Neutrophil (primary cell): Measurements from ENCODE around the gene UBASH3A.

Experiments used
- H3K27ac ChIP-seq: fragments of 200-600 bp; sonication (generic); 2 replicates; pipeline ENCODE4 v1.5.1; 2016; ENCODE audit warnings: mild to moderate bottlenecking, moderate library complexity
- H3K27me3 ChIP-seq: fragments of 200-600 bp; sonication (generic); 2 replicates; pipeline ENCODE4 v1.6.0; 2016; ENCODE audit warnings: mild to moderate bottlenecking
- H3K36me3 ChIP-seq: fragments of 200-600 bp; sonication (generic); 2 replicates; pipeline ENCODE4 v1.5.1; 2017
- H3K4me1 ChIP-seq, 2 experiments: fragments of 200-600 bp in 1 of 2; sonication (generic) in 1 of 2; 1 replicate in 1 of 2; 2 replicates in 1 of 2; pipeline versions ENCODE4 v1.5.1 to v1.6.1; 2013 to 2016; ENCODE audit warnings: low read depth in 1 of 2, low read length in 1 of 2, mild to moderate bottlenecking in 1 of 2, moderate library complexity in 1 of 2; ENCODE audit not compliant: control insufficient read depth in 1 of 2, insufficient read depth in 1 of 2
- H3K4me3 ChIP-seq, 2 experiments: fragments of 200-600 bp in 1 of 2; sonication (generic) in 1 of 2; 1 replicate in 1 of 2; 2 replicates in 1 of 2; pipeline ENCODE4 v1.5.1; 2013 to 2016; ENCODE audit warnings: low read depth in 1 of 2, low read length in 1 of 2, mild to moderate bottlenecking in 1 of 2, moderate library complexity in 1 of 2
- H3K9me3 ChIP-seq: fragments of 200-600 bp; sonication (generic); 2 replicates; pipeline ENCODE4 v1.5.1; 2016
- TF ChIP-seq, protein P1 (sequence below): fragments of 200-600 bp; sonication (generic); IDR thresholded peaks from 2 replicates; pipeline ENCODE4 v1.5.1; 2016; ENCODE audit warnings: antibody characterized with exemption

UBASH3A gene

DNA sequence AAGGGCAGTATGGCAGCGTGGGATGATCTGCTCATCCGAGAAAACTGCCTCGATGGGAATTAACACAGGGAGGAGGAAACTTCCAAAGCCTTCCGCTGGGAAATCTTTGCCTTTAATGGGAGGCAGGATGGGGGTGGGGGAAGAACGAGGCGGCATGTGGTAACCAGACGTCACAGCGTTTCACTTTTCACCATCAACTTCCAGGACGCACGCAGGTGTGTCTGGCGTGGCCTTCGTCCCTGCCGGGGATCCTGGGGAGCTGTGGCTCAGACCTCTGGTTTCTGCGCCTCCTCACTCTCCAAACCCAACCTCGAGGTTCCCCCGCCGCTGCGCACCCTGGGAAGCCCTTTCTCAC is 92.0 kb downstream of the UBASH3A start:
- TF ChIP-seq, protein P1, sequence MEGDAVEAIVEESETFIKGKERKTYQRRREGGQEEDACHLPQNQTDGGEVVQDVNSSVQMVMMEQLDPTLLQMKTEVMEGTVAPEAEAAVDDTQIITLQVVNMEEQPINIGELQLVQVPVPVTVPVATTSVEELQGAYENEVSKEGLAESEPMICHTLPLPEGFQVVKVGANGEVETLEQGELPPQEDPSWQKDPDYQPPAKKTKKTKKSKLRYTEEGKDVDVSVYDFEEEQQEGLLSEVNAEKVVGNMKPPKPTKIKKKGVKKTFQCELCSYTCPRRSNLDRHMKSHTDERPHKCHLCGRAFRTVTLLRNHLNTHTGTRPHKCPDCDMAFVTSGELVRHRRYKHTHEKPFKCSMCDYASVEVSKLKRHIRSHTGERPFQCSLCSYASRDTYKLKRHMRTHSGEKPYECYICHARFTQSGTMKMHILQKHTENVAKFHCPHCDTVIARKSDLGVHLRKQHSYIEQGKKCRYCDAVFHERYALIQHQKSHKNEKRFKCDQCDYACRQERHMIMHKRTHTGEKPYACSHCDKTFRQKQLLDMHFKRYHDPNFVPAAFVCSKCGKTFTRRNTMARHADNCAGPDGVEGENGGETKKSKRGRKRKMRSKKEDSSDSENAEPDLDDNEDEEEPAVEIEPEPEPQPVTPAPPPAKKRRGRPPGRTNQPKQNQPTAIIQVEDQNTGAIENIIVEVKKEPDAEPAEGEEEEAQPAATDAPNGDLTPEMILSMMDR, result no peak
- Histone ChIP-seq H3K36me3 (no peaks in the 10 kb centered on the region), H3K4me3 (peak overlapping the region; percentile 74 to 92), H3K4me1 (peaks cover 30 to 34% of the 10 kb centered on the region in 2 experiments), H3K9me3 (no peaks in the 10 kb centered on the region), H3K27ac (peak overlapping the region; percentile 76), H3K27me3 (no peaks in the 10 kb centered on the region)

DNA sequence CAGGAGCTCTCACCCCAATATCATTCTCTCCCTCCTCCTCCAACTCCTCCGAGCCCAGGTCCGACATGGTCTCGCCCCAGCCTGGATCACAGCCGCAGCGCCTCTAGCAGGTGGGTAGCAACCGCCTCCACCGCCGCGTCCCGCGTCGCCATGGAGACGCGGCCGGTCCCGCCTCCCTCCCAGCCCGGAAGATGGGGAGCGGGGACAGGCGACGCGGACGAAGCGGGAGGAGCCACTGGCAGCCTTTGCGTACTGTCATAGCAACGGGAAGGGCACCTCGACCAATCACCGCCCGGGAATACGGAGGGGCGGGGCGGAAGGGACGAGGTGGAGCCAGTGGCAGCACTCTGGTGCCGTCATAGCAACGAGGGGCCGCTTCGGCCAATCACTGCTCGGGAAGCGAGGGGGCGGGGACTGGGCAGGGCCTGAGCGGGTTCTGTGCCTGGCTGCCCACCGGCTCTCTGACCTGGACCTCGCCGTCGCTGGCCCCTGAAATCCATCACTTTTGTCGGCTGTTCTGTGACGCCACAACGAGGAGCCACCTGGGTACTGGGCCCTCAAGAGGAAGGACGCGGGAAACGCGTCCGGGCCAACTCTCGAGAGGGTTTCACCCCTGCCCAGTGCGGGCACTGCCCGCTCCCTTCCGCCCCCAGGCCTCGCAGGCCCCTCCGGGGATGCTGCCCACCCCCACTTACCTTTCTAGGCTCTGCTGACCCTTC is 92.6 kb downstream of the UBASH3A start, which contains the start of gene RSPH1:
Gene RSPH1, minus strand, starts transcription at position 105 of the 719 bp plus-strand sequence. Its CDS starts 38 bp downstream, at position 67.
- Histone ChIP-seq H3K27ac (peak within 1 kb of the TSS; percentile 76), H3K36me3 (no peaks in the 10 kb centered on the region), H3K27me3 (no peaks in the 10 kb centered on the region), H3K9me3 (no peaks in the 10 kb centered on the region), H3K4me3 (peak within 1 kb of the TSS; percentile 74 to 92), H3K4me1 (peaks cover 28 to 29% of the 10 kb centered on the region in 2 experiments)
- TF ChIP-seq, protein P1, result peak; percentile 53

DNA sequence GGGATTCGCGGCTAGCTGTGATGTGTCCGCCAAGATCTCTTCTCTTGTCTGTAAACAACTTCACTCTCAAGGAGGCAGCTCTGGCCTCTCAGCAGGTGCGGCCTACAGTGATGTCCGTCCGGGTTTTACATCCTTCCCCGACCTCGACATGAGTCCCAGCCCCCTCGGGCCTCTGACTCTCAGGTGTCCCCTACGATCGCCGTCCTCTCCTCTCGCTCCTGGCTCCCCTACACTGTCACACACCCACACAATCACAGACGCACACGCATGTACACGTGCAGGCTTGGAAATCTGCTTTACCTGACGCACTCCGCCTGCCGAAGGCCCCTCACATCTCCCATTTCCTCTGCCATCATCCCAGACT is 93.1 kb downstream of the UBASH3A start:
- no peaks in the 10 kb centered on the region for H3K27me3 ChIP-seq
- no peaks in the 10 kb centered on the region for H3K9me3 ChIP-seq
- peak overlapping the region; percentile 74 to 92 for H3K4me3 ChIP-seq
- no peaks in the 10 kb centered on the region for H3K36me3 ChIP-seq
- peak overlapping the region; percentile 76 for H3K27ac ChIP-seq
- TF ChIP-seq, protein P1, result no peak
- H3K4me1 ChIP-seq, result peaks cover 24 to 28% of the 10 kb centered on the region in 2 experiments
